Nephron (organoid): ENCODE data around the gene FBXW12.
A peak's percentile ranks its signal among the peaks of the same experiment; 100 is the strongest.

Experiments used
- H3K27ac Mint-ChIP-seq, 3 experiments: 2 replicates each; pipeline ENCODE4 v1.8.0; 2020; ENCODE audit warnings: mixed read lengths in 3 of 3, mild to moderate bottlenecking in 2 of 3, moderate library complexity in 1 of 3
- H3K27me3 Mint-ChIP-seq: 2 replicates; pipeline ENCODE4 v1.8.0; 2021; ENCODE audit warnings: low read depth, mild to moderate bottlenecking, moderate library complexity, mixed read lengths
- H3K36me3 Mint-ChIP-seq: 2 replicates; pipeline ENCODE4 v1.8.0; 2020; ENCODE audit warnings: low read depth, mixed read lengths
- H3K4me1 Mint-ChIP-seq: 2 replicates; pipeline ENCODE4 v1.8.0; 2020; ENCODE audit warnings: mixed read lengths
- H3K4me3 Mint-ChIP-seq, 3 experiments: 2 replicates each; pipeline ENCODE4 v1.8.0; 2020; ENCODE audit warnings: mild to moderate bottlenecking in 3 of 3, mixed read lengths in 3 of 3, moderate library complexity in 2 of 3
- H3K9me3 Mint-ChIP-seq: 2 replicates; pipeline ENCODE4 v1.8.0; 2020; ENCODE audit warnings: mixed read lengths
- TF ChIP-seq, protein P1 (sequence below), 3 experiments: fragments of 200-600 bp; sonication (generic); IDR thresholded peaks; one replicate each; pipeline ENCODE4 v1.5.0; 2021; ENCODE audit warnings: antibody characterized with exemption in 3 of 3; ENCODE audit not compliant: unreplicated experiment in 3 of 3

The FBXW12 gene

GRCh38 chr3:48429317-48429959, 57.4 kb downstream of the FBXW12 start:
- H3K27ac Mint-ChIP-seq: peak overlapping the region; percentile 20 to 99 (median 57)
- peak overlapping the region; percentile 91 to 93 (median 92) for H3K4me3 Mint-ChIP-seq
- H3K36me3 Mint-ChIP-seq: peaks cover 3% of the 10 kb centered on the region
- no peaks in the 10 kb centered on the region for H3K9me3 Mint-ChIP-seq
- H3K4me1 Mint-ChIP-seq: peaks cover 60% of the 10 kb centered on the region
- TF ChIP-seq, protein P1, sequence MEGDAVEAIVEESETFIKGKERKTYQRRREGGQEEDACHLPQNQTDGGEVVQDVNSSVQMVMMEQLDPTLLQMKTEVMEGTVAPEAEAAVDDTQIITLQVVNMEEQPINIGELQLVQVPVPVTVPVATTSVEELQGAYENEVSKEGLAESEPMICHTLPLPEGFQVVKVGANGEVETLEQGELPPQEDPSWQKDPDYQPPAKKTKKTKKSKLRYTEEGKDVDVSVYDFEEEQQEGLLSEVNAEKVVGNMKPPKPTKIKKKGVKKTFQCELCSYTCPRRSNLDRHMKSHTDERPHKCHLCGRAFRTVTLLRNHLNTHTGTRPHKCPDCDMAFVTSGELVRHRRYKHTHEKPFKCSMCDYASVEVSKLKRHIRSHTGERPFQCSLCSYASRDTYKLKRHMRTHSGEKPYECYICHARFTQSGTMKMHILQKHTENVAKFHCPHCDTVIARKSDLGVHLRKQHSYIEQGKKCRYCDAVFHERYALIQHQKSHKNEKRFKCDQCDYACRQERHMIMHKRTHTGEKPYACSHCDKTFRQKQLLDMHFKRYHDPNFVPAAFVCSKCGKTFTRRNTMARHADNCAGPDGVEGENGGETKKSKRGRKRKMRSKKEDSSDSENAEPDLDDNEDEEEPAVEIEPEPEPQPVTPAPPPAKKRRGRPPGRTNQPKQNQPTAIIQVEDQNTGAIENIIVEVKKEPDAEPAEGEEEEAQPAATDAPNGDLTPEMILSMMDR (IDR thresholded peaks at IDR 0.05; ENCODE audit: unreplicated experiment in 3 of 3): no peak
- no peaks in the 10 kb centered on the region for H3K27me3 Mint-ChIP-seq

DNA sequence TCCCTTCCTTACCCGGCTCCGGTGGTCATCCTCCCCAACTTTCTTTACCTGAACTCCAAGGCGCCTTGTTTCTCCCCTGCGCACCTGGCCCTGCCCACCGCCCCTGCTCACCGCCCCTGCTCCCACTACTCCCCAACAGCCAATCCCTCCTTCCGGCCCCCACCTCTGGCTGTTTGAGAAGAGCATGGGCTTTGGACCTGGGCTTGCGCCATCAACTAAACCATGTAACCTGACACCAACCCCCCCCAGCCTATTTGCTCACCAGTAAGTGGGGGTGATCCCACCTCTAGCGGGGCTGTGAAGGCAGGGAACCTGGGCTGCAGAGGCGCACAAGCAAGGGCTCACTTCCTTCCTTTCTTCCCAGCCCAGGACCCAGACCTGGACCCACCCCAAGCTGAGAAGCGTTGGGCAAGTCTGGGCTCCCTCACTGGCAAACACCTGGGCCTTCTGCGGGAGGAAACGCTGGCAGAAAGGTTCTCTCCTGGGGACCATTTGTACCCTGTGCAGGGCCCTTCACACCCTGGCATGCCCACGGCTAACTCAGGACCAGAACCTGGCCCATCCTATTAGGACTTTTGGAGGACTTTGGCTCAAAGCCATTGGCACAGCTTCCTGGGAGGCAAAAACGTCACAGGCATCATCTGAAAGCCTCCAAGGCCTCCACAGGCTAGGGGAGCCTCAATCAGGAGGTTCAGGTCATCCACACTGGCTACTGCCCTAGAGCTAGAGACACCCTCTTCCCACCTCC, 58.1 kb downstream of the FBXW12 start, which contains the start of gene PLXNB1:
Gene PLXNB1 (minus strand): TSS at position 127 of the 748 bp plus-strand sequence. CDS start 5,475 bp downstream, outside the sequence.
- peak within 1 kb of the TSS; percentile 20 to 99 (median 94) for H3K27ac Mint-ChIP-seq
- H3K4me1 Mint-ChIP-seq: peaks cover 53% of the 10 kb centered on the region
- H3K4me3 Mint-ChIP-seq: peak within 1 kb of the TSS; percentile 91 to 93 (median 92)
- TF ChIP-seq, protein P1 (IDR thresholded peaks at IDR 0.05; ENCODE audit: unreplicated experiment in 3 of 3): no peak
- H3K27me3 Mint-ChIP-seq: no peaks in the 10 kb centered on the region
- H3K36me3 Mint-ChIP-seq: peaks cover 3% of the 10 kb centered on the region
- H3K9me3 Mint-ChIP-seq: no peaks in the 10 kb centered on the region

- Mint-ChIP-seq H3K4me3 (peak overlapping the region; percentile 91 to 93 (median 92)), H3K9me3 (no peaks in the 10 kb centered on the region), H3K4me1 (peaks cover 50% of the 10 kb centered on the region), H3K36me3 (peaks cover 3% of the 10 kb centered on the region), H3K27me3 (no peaks in the 10 kb centered on the region), H3K27ac (peak overlapping the region; percentile 20 to 99 (median 57))
- TF ChIP-seq, protein P1 (IDR thresholded peaks at IDR 0.05; ENCODE audit: unreplicated experiment in 3 of 3): no peak
Measured at GRCh38 chr3:48430708-48431101, 58.7 kb downstream of the FBXW12 start.

- Mint-ChIP-seq H3K4me1 (peaks cover 45% of the 10 kb centered on the region), H3K4me3 (peak overlapping the region; percentile 91 to 93 (median 92))
- TF ChIP-seq, protein P1 (IDR thresholded peaks at IDR 0.05; ENCODE audit: unreplicated experiment in 3 of 3): no peak
Measured at GRCh38 chr3:48431224-48432029, 59.4 kb downstream of the FBXW12 start.

GRCh38 chr3:48432411-48433371, 60.7 kb downstream of the FBXW12 start:
- no peaks in the 10 kb centered on the region for H3K27me3 Mint-ChIP-seq
- H3K4me3 Mint-ChIP-seq: peak overlapping the region; percentile 51 to 78 (median 57)
- no peaks in the 10 kb centered on the region for H3K9me3 Mint-ChIP-seq
- H3K4me1 Mint-ChIP-seq: peaks cover 34% of the 10 kb centered on the region
- H3K36me3 Mint-ChIP-seq: peaks cover 3% of the 10 kb centered on the region
- peak overlapping the region; percentile 20 to 99 (median 84) for H3K27ac Mint-ChIP-seq
- TF ChIP-seq, protein P1 (IDR thresholded peaks at IDR 0.05; ENCODE audit: unreplicated experiment in 3 of 3): peak in 1 of 3 experiments; percentile 17

More at GRCh38 chr3:48431224-48432029, 59.4 kb downstream of the FBXW12 start:
- H3K27me3 Mint-ChIP-seq: no peaks in the 10 kb centered on the region
- peak overlapping the region; percentile 20 to 99 (median 57) for H3K27ac Mint-ChIP-seq
- H3K9me3 Mint-ChIP-seq: no peaks in the 10 kb centered on the region
- peaks cover 3% of the 10 kb centered on the region for H3K36me3 Mint-ChIP-seq
